Hepatocyte (in vitro differentiated cells): ENCODE measurements around the gene CREBBP. TPM values are rescaled to one million over a fixed set of nuclear protein-coding genes. Genes with fewer than 3 reads are reported as not detected.

Experiments
- DNase-seq: peaks from one replicate; pipeline ENCODE4 v3.0.0-alpha.2; 2016; ENCODE audit warnings: low spot score
- H2AFZ ChIP-seq: fragments of 200-600 bp; sonication (generic); 2 replicates; pipeline ENCODE4 v1.6.0; 2016; ENCODE audit warnings: antibody characterized with exemption, mild to moderate bottlenecking
- H3K27ac ChIP-seq: fragments of 200-600 bp; sonication (generic); 2 replicates; pipeline ENCODE4 v1.5.1; 2016; ENCODE audit warnings: mild to moderate bottlenecking
- H3K27me3 ChIP-seq: fragments of 200-600 bp; sonication (generic); 2 replicates; pipeline ENCODE4 v1.6.1; 2016
- H3K36me3 ChIP-seq: fragments of 200-600 bp; sonication (generic); replicated peaks from 2 replicates; pipeline ENCODE4 v1.5.1; 2016; ENCODE audit warnings: low read depth; ENCODE audit not compliant: insufficient read depth
- H3K4me1 ChIP-seq: fragments of 200-600 bp; sonication (generic); 2 replicates; pipeline ENCODE4 v1.5.1; 2016; ENCODE audit warnings: mild to moderate bottlenecking, moderate library complexity; ENCODE audit not compliant: insufficient read depth
- H3K4me2 ChIP-seq: fragments of 200-600 bp; sonication (generic); 2 replicates; pipeline ENCODE4 v1.6.0; 2016
- H3K4me3 ChIP-seq: fragments of 200-600 bp; sonication (generic); 2 replicates; pipeline ENCODE4 v1.5.1; 2016; ENCODE audit warnings: mild to moderate bottlenecking
- H3K79me2 ChIP-seq: fragments of 200-600 bp; sonication (generic); 2 replicates; pipeline ENCODE4 v1.6.0; 2017; ENCODE audit warnings: mild to moderate bottlenecking
- H3K9me2 ChIP-seq: fragments of 200-600 bp; sonication (generic); replicated peaks from 2 replicates; pipeline ENCODE4 v1.6.0; 2017; ENCODE audit warnings: mild to moderate bottlenecking; ENCODE audit not compliant: insufficient read depth
- H3K9me3 ChIP-seq: fragments of 200-600 bp; sonication (generic); 2 replicates; pipeline ENCODE4 v1.5.1; 2016; ENCODE audit warnings: low read depth, mild to moderate bottlenecking
- H4K20me1 ChIP-seq: fragments of 200-600 bp; sonication (generic); 2 replicates; pipeline ENCODE4 v1.6.0; 2016; ENCODE audit warnings: mild to moderate bottlenecking; ENCODE audit not compliant: insufficient read depth, poor library complexity, severe bottlenecking
- CTCF ChIP-seq: fragments of 200-600 bp; sonication (generic); IDR thresholded peaks from 2 replicates; pipeline ENCODE4 v1.5.1; 2016; ENCODE audit warnings: antibody characterized with exemption, mild to moderate bottlenecking; ENCODE audit not compliant: poor library complexity
- EZH2 ChIP-seq: fragments of 200-600 bp; sonication (generic); IDR thresholded peaks from 2 replicates; pipeline ENCODE4 v1.6.1; 2016; ENCODE audit warnings: antibody characterized with exemption, mild to moderate bottlenecking, borderline replicate concordance
- EZH2phosphoT487 ChIP-seq: fragments of 200-600 bp; sonication (generic); IDR thresholded peaks from one replicate; pipeline ENCODE4 v1.6.1; 2018; ENCODE audit warnings: antibody characterized with exemption, mild to moderate bottlenecking, low read depth, moderate library complexity; ENCODE audit not compliant: unreplicated experiment, severe bottlenecking
- WGBS: methylation state at CpG from one replicate; pipeline ENCODE4 v1.1.6; 2016; ENCODE audit warnings: low lambda C conversion rate; ENCODE audit errors: missing lambda C conversion rate; 5-methylcytosine and 5-hydroxymethylcytosine counted together
- polyA plus RNA-seq: library from polyadenylated mRNA; unstranded; fragments of >200 nt; fragmentation: Nextera tagmentation; extraction: Ambion mirVana; gene quantifications from 2 replicates; pipeline ENCODE4 v1.2.1, GENCODE V29; 2016
- total RNA-seq: library from RNA; depleted of rRNA; stranded (reverse); fragments of >200 nt; gene quantifications from 2 replicates; pipeline ENCODE4 v1.2.3, GENCODE V29; 2014

Gene CREBBP
- total and polyA plus RNA-seq, 2 experiments from 2014 or later, result 18.9 to 31.5 TPM

- H3K9me2 ChIP-seq, result no peaks in the 10 kb centered on the region
- no peaks in the 10 kb centered on the region for H3K4me1 ChIP-seq
- H3K27me3 ChIP-seq, result no peaks in the 10 kb centered on the region
- DNase-seq, result no peak
- H3K9me3 ChIP-seq, result no peaks in the 10 kb centered on the region
- H4K20me1 ChIP-seq, result no peaks in the 10 kb centered on the region
- no peak overlapping the region for H3K27ac ChIP-seq
- no peak overlapping the region for H3K4me3 ChIP-seq
- no peak overlapping the region for H2AFZ ChIP-seq
- peaks cover 24% of the 10 kb centered on the region for H3K79me2 ChIP-seq
- no peaks in the 10 kb centered on the region for H3K36me3 ChIP-seq
- no peak for TF ChIP-seq EZH2phosphoT487
- TF ChIP-seq CTCF, result no peak
- no peak for TF ChIP-seq EZH2
- WGBS, result 96% methylated on average over 14 of the region's 14 CpGs
- H3K4me2 ChIP-seq, result no peak overlapping the region
Observed at GRCh38 chr16:3740186-3740585, 140.3 kb downstream of the CREBBP start.

DNA sequence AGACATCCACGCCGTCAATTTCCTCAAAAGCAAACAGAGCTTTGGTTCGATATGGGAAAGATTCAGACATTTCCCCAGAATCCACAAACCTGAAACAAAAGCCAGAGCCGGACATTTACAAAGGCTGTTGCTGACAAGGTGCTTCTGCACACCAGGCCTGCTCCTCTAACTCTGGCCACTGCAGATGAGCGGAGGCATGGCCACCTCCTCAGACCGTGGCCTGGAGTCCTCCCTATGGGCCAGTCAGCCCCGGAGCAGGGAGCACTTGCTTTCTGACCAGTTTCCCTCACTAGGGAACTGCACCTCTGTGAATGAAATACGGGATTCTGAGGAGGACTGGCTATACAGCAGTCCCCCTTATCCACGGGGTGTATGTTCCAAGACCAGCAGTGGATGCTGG is 140.9 kb downstream of the CREBBP start:
- no peaks in the 10 kb centered on the region for H3K4me1 ChIP-seq
- no peaks in the 10 kb centered on the region for H4K20me1 ChIP-seq
- no peak overlapping the region for H3K4me3 ChIP-seq
- TF ChIP-seq EZH2 (no peak), CTCF (no peak), EZH2phosphoT487 (no peak)
- no peaks in the 10 kb centered on the region for H3K9me3 ChIP-seq
- no peaks in the 10 kb centered on the region for H3K27me3 ChIP-seq
- H3K9me2 ChIP-seq, result no peaks in the 10 kb centered on the region
- 94% methylated on average over 9 of the region's 9 CpGs for WGBS
- DNase-seq, result no peak
- no peak overlapping the region for H3K4me2 ChIP-seq
- peaks cover 24% of the 10 kb centered on the region for H3K79me2 ChIP-seq
- no peak overlapping the region for H2AFZ ChIP-seq
- H3K36me3 ChIP-seq, result no peaks in the 10 kb centered on the region
- no peak overlapping the region for H3K27ac ChIP-seq

DNA sequence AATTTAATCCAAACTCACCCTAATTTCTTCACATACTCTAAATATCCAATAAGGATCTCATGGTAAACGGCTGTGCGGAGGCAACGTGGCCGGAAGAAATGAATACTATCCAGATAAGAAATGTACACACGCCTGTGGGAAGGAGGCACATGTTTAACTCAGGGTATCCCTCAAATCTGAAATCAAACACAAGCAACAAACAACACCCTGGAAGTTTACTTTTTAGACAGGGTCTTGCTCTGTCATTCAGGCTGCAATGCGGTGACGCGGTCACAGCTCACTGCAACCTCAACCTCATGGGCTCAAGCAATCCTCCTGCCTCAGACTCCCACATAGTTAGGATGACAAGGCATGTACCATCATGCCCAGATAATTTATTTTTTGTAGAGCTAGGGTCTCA is 142.0 kb downstream of the CREBBP start:
- Histone ChIP-seq H3K4me3 (no peak overlapping the region), H2AFZ (no peak overlapping the region), H3K27me3 (no peaks in the 10 kb centered on the region), H3K4me2 (no peak overlapping the region), H3K27ac (no peak overlapping the region), H3K4me1 (no peaks in the 10 kb centered on the region), H3K36me3 (no peaks in the 10 kb centered on the region), H3K9me3 (no peaks in the 10 kb centered on the region), H4K20me1 (no peaks in the 10 kb centered on the region), H3K79me2 (peaks cover 21% of the 10 kb centered on the region), H3K9me2 (no peaks in the 10 kb centered on the region)
- WGBS, result 86% methylated on average over 8 of the region's 8 CpGs
- no peak for DNase-seq
- TF ChIP-seq CTCF (no peak), EZH2 (no peak), EZH2phosphoT487 (no peak)

GRCh38 chr16:3738128-3738527 is 142.4 kb downstream of the CREBBP start:
- Histone ChIP-seq H3K36me3 (no peaks in the 10 kb centered on the region), H3K79me2 (peaks cover 21% of the 10 kb centered on the region)

More at GRCh38 chr16:3738128-3738527, 142.4 kb downstream of the CREBBP start:
- Histone ChIP-seq H3K27ac (no peak overlapping the region), H3K4me3 (no peak overlapping the region), H3K9me3 (no peaks in the 10 kb centered on the region), H4K20me1 (no peaks in the 10 kb centered on the region), H3K9me2 (no peaks in the 10 kb centered on the region), H2AFZ (no peak overlapping the region), H3K27me3 (no peaks in the 10 kb centered on the region), H3K4me2 (no peak overlapping the region), H3K4me1 (no peaks in the 10 kb centered on the region)
- TF ChIP-seq EZH2 (no peak), CTCF (no peak), EZH2phosphoT487 (no peak)
- 94% methylated on average over 5 of the region's 5 CpGs for WGBS
- no peak for DNase-seq
